HPDE6-E6E7 (cell line): Measurements from ENCODE around the gene SPATA32.

Source experiments
- DNase-seq: peaks from one replicate; pipeline ENCODE4 v3.0.0; 2011; ENCODE audit warnings: missing footprints; ENCODE audit errors: extremely low spot score

The SPATA32 gene

GRCh38 chr17:45246861-45247428 lies 14.9 kb downstream of the SPATA32 start:
- DNase-seq = no peak

DNA sequence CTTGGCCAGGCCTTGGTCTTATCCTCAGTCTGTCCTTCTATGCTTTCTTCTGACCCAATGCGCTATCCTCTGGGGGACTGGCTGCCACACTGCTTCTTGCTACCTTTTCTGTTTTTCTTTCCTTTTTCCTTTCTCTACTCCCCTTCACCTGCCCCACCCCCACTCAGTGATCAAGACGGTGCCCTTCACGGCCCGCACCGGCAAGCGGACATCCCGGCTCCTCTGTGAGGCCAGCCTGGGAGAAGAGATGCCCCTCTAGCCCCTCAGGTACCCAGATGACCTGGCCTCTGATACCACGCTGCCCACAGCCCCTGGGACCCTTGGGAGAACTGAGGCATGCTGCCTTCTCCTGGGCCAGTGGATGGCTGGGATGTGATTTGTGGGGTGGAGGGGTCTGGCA lies 15.6 kb downstream of the SPATA32 start:
- no peak for DNase-seq

GRCh38 chr17:45244725-45245656 lies 16.9 kb downstream of the SPATA32 start:
- DNase-seq = no peak

DNA sequence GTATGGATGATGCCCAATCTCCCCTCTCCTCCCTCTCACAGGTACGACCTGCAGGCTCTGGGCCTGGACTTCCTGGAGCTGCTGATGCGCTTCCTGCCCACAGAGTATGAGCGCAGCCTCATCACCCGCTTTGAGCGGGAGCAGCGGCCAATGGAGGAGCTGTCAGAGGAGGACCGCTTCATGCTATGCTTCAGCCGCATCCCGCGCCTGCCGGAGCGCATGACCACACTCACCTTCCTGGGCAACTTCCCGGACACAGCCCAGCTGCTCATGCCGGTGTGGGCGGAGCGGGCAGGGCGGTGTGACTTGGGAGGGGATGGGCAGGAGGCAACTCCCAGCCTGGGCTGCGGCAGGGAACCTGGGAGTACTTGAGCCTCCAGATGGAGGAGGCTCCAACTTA lies 18.1 kb downstream of the SPATA32 start:
- DNase-seq = no peak

- no peak for DNase-seq
Observed at GRCh38 chr17:45242029-45242414, 19.9 kb downstream of the SPATA32 start.

DNA sequence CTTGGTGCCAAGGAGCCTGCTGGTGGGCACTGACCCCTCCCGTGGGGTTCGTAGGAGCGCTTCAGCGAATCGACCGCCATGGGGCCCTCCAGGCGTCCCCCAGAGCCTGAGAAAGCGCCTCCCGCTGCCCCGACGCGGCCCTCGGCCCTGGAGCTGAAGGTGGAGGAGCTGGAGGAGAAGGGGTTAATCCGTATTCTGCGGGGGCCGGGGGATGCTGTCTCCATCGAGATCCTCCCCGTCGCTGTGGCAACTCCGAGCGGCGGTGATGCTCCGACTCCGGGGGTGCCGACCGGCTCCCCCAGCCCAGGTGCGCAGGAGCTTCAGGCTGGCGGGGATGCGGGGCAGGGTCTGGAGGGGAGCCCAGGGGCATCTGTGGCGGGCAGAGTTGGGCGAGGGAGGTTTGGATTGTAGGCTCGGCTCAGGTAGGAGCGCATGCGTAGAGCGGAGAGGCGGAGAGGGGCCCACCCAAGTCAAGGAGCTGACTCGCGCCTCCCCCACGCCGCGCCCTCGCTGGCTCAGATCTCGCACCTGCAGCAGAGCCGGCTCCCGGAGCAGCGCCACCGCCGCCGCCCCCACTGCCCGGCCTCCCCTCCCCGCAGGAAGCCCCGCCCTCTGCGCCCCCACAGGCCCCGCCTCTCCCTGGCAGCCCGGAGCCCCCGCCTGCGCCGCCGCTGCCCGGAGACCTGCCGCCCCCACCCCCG lies 20.4 kb downstream of the SPATA32 start:
- no peak for DNase-seq

DNA sequence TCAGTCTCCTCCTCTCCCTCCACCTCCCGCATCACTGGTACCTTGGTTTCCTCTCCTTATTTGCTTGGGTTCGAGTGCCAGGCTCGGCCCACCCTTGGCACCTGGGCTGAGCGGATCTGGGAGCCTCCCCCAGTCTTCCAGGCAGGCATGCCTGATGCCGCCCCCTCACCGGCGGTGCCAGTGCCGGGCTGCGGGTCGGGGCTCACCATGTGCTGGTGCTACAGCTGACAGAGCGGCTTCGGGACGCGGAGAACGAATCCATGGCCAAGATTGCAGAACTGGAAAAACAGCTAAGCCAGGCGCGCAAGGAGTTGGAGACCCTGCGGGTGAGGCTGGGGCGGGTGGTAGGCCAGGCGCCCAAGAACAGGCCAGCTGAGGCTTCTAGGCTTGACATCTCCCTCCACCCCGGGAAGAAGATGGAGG lies 21.0 kb downstream of the SPATA32 start:
- DNase-seq = no peak

- no peak for DNase-seq
Observed at GRCh38 chr17:45238155-45238774, 23.6 kb downstream of the SPATA32 start.

GRCh38 chr17:45237686-45238085 lies 24.2 kb downstream of the SPATA32 start:
- no peak for DNase-seq

GRCh38 chr17:45236282-45236606 lies 25.6 kb downstream of the SPATA32 start:
- DNase-seq = no peak

GRCh38 chr17:45235416-45236281 lies 26.2 kb downstream of the SPATA32 start:
- no peak for DNase-seq

DNA sequence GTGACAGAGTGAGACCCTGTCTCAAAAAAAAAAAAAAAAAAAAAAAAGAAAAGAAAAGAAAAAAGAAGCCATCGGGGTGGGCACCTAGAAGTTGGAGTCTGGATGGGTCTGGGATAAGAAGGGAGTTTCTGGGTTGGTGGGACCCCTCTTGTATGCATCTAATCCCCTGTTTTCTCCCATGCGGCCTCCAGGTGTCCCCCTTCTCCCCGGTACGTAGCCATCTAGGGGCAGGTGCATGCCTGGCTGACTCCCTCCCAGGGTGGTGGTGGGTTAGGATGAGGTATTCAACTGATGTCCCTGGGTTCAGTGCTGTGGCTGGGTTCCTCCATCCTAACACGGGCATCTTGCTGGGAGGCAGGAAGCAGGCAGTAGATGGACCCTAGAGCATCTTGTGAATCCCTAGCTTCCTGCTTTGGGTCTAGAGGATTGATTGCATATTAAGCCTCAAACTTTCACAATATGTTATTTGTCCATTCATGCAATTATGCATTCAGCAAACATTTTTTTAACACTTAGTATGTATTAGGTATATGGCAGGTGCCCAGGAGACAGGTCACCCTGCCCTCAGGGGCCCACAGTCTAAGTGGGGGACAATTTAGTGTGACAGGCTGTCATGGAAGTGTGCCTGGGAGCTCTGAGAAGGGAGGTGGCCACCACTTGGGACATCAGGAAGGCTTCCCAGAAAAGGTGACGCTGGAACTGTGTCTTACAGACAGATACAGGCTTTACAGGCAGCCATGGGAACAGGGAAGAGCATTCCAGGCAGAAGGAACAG lies 27.1 kb downstream of the SPATA32 start:
- no peak for DNase-seq

GRCh38 chr17:45233423-45233924 lies 28.4 kb downstream of the SPATA32 start:
- DNase-seq = no peak

- DNase-seq = no peak
Observed at GRCh38 chr17:45232514-45233422, 29.1 kb downstream of the SPATA32 start.

DNA sequence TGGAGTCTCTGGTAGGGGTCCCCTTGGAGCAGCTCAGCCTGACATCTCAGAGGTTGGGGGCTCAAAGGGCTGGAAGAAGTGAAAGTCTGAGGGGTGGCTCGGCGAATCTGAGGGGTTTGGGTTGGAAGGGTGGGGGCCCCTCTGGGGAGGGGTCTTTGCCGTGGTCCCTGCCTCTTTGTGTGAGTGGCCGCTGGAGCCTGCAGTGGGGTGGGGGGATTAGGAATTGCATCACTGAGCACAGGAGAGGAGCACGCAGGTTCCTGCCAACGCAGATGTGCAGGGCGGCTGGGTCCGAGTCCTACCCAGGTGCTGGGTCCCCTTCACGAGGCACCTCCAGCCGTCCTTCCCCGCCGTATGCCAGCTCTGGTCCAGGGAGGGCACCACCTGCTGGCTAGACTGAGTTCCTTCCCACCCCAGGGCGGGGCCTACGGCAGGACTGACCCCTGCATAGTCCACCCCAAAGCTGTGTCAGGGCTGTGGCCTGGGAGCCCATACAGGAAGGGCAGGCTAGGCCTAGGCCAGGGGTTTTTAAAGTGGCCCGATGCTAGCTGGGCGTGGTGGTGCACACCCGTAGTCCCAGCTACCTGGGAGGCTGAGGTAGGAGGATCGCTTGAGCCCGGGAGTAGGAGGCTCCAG lies 30.3 kb downstream of the SPATA32 start:
- no peak for DNase-seq

DNA sequence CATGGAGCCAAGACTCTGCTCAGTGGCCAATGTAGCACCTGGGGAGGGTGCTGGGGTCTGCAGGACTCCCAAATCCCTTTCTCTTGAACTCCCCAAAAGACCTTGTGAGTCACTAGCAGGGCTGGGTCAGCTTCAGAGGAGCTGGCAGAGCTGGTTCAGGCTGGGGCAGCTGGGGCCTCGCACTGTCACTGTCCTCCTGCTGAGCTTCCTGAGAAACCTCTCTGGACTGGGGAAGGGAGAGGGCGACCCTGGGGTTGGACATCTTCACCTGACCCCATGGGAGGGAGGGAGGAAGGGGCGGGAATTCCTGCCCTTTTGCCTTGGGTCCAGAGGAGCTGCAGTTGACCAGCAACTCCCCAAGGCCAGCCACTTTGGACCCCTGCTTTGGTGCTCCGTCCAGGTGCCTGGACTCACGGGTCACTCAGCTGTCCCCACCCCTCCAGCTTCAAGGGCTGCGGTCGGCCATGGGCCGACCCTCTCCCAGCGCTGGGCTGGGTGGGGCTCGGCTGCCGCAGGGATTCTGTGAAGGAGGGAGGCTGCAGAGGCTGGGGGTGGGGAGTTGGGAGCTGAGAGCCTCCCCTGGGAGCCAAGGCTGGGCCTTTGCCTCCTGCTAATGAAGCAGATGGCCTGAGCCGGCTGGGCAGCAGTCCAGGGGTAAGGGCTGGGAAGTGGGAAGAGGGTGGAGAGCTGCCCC lies 31.0 kb downstream of the SPATA32 start:
- DNase-seq = peak; percentile 69

- DNase-seq = no peak
Observed at GRCh38 chr17:45230410-45230786, 31.5 kb downstream of the SPATA32 start.

GRCh38 chr17:45229681-45230409 lies 32.0 kb downstream of the SPATA32 start:
- no peak for DNase-seq
